Measurements from ENCODE around the gene GOLGA6L22.
"Not testable (repeated sequence)": the region's sequence is repeated elsewhere in the genome, so short reads cannot be mapped to it uniquely, and the experiment has no call there.

Gene GOLGA6L22

GRCh38 chr15:22458603-22459002 is at the start of gene GOLGA6L22:
Gene GOLGA6L22, plus strand, starts transcription at chr15:22458903. Its CDS starts 91 bp downstream, at chr15:22458994.
- not testable (repeated sequence) for H3K27ac Mint-ChIP-seq; H3K9me3 Mint-ChIP-seq (ENCODE audit: low read depth); H3K27me3 Mint-ChIP-seq; H3K4me1 Mint-ChIP-seq (ENCODE audit: low read depth); H3K4me3 Mint-ChIP-seq; H3K36me3 Mint-ChIP-seq

- H3K4me1 Mint-ChIP-seq (ENCODE audit: low read depth); H3K36me3 Mint-ChIP-seq; H3K27ac Mint-ChIP-seq; H3K9me3 Mint-ChIP-seq (ENCODE audit: low read depth); H3K4me3 Mint-ChIP-seq; H3K27me3 Mint-ChIP-seq: not testable (repeated sequence)
Measured at GRCh38 chr15:22417288-22417687, 41.4 kb upstream of the GOLGA6L22 start.

- H3K27me3 Mint-ChIP-seq; H3K36me3 Mint-ChIP-seq; H3K4me1 Mint-ChIP-seq (ENCODE audit: low read depth); H3K9me3 Mint-ChIP-seq (ENCODE audit: low read depth); H3K27ac Mint-ChIP-seq; H3K4me3 Mint-ChIP-seq: not testable (repeated sequence)
Measured at GRCh38 chr15:22417795-22418194, 40.9 kb upstream of the GOLGA6L22 start.

GRCh38 chr15:22418212-22418611 is 40.5 kb upstream of the GOLGA6L22 start:
- H3K9me3 Mint-ChIP-seq (ENCODE audit: low read depth); H3K36me3 Mint-ChIP-seq; H3K27ac Mint-ChIP-seq; H3K4me1 Mint-ChIP-seq (ENCODE audit: low read depth); H3K27me3 Mint-ChIP-seq; H3K4me3 Mint-ChIP-seq: not testable (repeated sequence)

GRCh38 chr15:22418666-22419065 is 40.0 kb upstream of the GOLGA6L22 start:
- not testable (repeated sequence) for H3K4me1 Mint-ChIP-seq (ENCODE audit: low read depth); H3K27ac Mint-ChIP-seq; H3K36me3 Mint-ChIP-seq; H3K4me3 Mint-ChIP-seq; H3K9me3 Mint-ChIP-seq (ENCODE audit: low read depth); H3K27me3 Mint-ChIP-seq

GRCh38 chr15:22420340-22420739 is 38.4 kb upstream of the GOLGA6L22 start:
- H3K9me3 Mint-ChIP-seq (ENCODE audit: low read depth); H3K36me3 Mint-ChIP-seq; H3K27me3 Mint-ChIP-seq; H3K4me3 Mint-ChIP-seq; H3K27ac Mint-ChIP-seq; H3K4me1 Mint-ChIP-seq (ENCODE audit: low read depth): not testable (repeated sequence)

- H3K27ac Mint-ChIP-seq; H3K36me3 Mint-ChIP-seq; H3K9me3 Mint-ChIP-seq (ENCODE audit: low read depth); H3K4me3 Mint-ChIP-seq; H3K4me1 Mint-ChIP-seq (ENCODE audit: low read depth); H3K27me3 Mint-ChIP-seq: not testable (repeated sequence)
Measured at GRCh38 chr15:22429426-22429825, 29.3 kb upstream of the GOLGA6L22 start.

- H3K4me3 Mint-ChIP-seq; H3K27me3 Mint-ChIP-seq; H3K27ac Mint-ChIP-seq; H3K4me1 Mint-ChIP-seq (ENCODE audit: low read depth); H3K36me3 Mint-ChIP-seq; H3K9me3 Mint-ChIP-seq (ENCODE audit: low read depth): not testable (repeated sequence)
Measured at GRCh38 chr15:22431687-22432086, 27.0 kb upstream of the GOLGA6L22 start.

- peak overlapping the region; percentile 78 for H3K4me3 Mint-ChIP-seq
- not testable (repeated sequence) for H3K27ac Mint-ChIP-seq; H3K9me3 Mint-ChIP-seq (ENCODE audit: low read depth); H3K27me3 Mint-ChIP-seq; H3K36me3 Mint-ChIP-seq; H3K4me1 Mint-ChIP-seq (ENCODE audit: low read depth)
Measured at GRCh38 chr15:22494490-22495113, 35.9 kb downstream of the GOLGA6L22 start.

GRCh38 chr15:22497200-22497599 is 38.5 kb downstream of the GOLGA6L22 start:
- not testable (repeated sequence) for H3K36me3 Mint-ChIP-seq; H3K27me3 Mint-ChIP-seq; H3K9me3 Mint-ChIP-seq (ENCODE audit: low read depth); H3K27ac Mint-ChIP-seq; H3K4me1 Mint-ChIP-seq (ENCODE audit: low read depth); H3K4me3 Mint-ChIP-seq

GRCh38 chr15:22498220-22498925 is 39.7 kb downstream of the GOLGA6L22 start:
- H3K36me3 Mint-ChIP-seq; H3K27ac Mint-ChIP-seq; H3K27me3 Mint-ChIP-seq; H3K4me1 Mint-ChIP-seq (ENCODE audit: low read depth); H3K4me3 Mint-ChIP-seq; H3K9me3 Mint-ChIP-seq (ENCODE audit: low read depth): not testable (repeated sequence)

GRCh38 chr15:22502272-22502671 is 43.6 kb downstream of the GOLGA6L22 start:
- not testable (repeated sequence) for H3K4me1 Mint-ChIP-seq (ENCODE audit: low read depth); H3K27me3 Mint-ChIP-seq; H3K4me3 Mint-ChIP-seq; H3K9me3 Mint-ChIP-seq (ENCODE audit: low read depth); H3K27ac Mint-ChIP-seq; H3K36me3 Mint-ChIP-seq

- H3K27me3 Mint-ChIP-seq; H3K36me3 Mint-ChIP-seq; H3K27ac Mint-ChIP-seq; H3K9me3 Mint-ChIP-seq (ENCODE audit: low read depth); H3K4me3 Mint-ChIP-seq; H3K4me1 Mint-ChIP-seq (ENCODE audit: low read depth): not testable (repeated sequence)
Measured at GRCh38 chr15:22506959-22507358, 48.3 kb downstream of the GOLGA6L22 start.

- not testable (repeated sequence) for H3K36me3 Mint-ChIP-seq; H3K4me3 Mint-ChIP-seq; H3K27me3 Mint-ChIP-seq; H3K27ac Mint-ChIP-seq; H3K4me1 Mint-ChIP-seq (ENCODE audit: low read depth); H3K9me3 Mint-ChIP-seq (ENCODE audit: low read depth)
Measured at GRCh38 chr15:22516140-22516539, 57.4 kb downstream of the GOLGA6L22 start.

All from activated naive CD8-positive, alpha-beta T cell (primary cell).